Prostate gland (tissue), 2 donors: ENCODE results near the gene DOCK4. TPM values are rescaled to one million over a fixed set of nuclear protein-coding genes. Genes with fewer than 3 reads are reported as not detected.

Experiments
- DNase-seq: peaks from one replicate; pipeline ENCODE4 v3.0.0-alpha.2; 2019; ENCODE audit warnings: low spot score
- H3K27ac ChIP-seq, 2 donors: fragments of 200-600 bp; sonication (generic); 2 replicates each; pipeline ENCODE4 v1.5.1; 2017 to 2019
- H3K27me3 ChIP-seq: fragments of 200-600 bp; sonication (generic); replicated peaks from 2 replicates; pipeline ENCODE4 v1.5.1; 2019; ENCODE audit not compliant: insufficient read depth
- H3K36me3 ChIP-seq, 2 donors: fragments of 200-600 bp; sonication (generic); 1 replicate in 1 of 2; 2 replicates in 1 of 2; pipeline versions ENCODE4 v1.5.1 to v1.8.1; 2017 to 2019
- H3K4me1 ChIP-seq: fragments of 200-600 bp; sonication (generic); replicated peaks from 2 replicates; pipeline ENCODE4 v1.5.1; 2019
- H3K4me3 ChIP-seq, 2 donors: fragments of 200-600 bp; sonication (generic); 2 replicates each; pipeline ENCODE4 v1.5.1; 2017 to 2019
- H3K9me3 ChIP-seq: fragments of 200-600 bp; sonication (generic); 2 replicates; pipeline ENCODE4 v1.5.1; 2017
- CTCF ChIP-seq, 4 experiments: fragments of 200-600 bp in 2 of 4; fragments of 450-650 bp in 2 of 4; sonication (generic) in 2 of 4; IDR thresholded peaks; 1 replicate in 3 of 4; 2 replicates in 1 of 4; pipeline ENCODE4 v1.5.1; 2016 to 2019; ENCODE audit warnings: antibody characterized with exemption in 4 of 4, mild to moderate bottlenecking in 2 of 4, moderate library complexity in 2 of 4
- POLR2A ChIP-seq: fragments of 450-650 bp; IDR thresholded peaks from one replicate; pipeline ENCODE4 v1.6.1; 2016; ENCODE audit warnings: antibody characterized with exemption, mild to moderate bottlenecking
- POLR2AphosphoS5 ChIP-seq: sonication (generic); formaldehyde crosslinking; IDR thresholded peaks from one replicate; pipeline ENCODE4 v1.6.1; 2017; ENCODE audit warnings: antibody characterized with exemption
- WGBS: methylation state at CpG from one replicate; pipeline ENCODE4 v1.1.5; 2018; 5-methylcytosine and 5-hydroxymethylcytosine counted together
- intact Hi-C: fragments of 100-400 bp; cut with DNase I; formaldehyde crosslinking; loops from one replicate; pipeline ENCODE4 v1.14.2; 2022
- total RNA-seq, 2 donors: library from RNA; depleted of rRNA; stranded (reverse); fragments of >200 nt; gene quantifications; one replicate each; pipeline ENCODE4 v1.1.0, GENCODE V29; 2016

Gene DOCK4
- total RNA-seq, 2 donors from 2014 or later: 21.8 to 37.4 TPM

- DNase-seq: no peak
- H3K36me3 ChIP-seq: no peaks in the 10 kb centered on the region
- H3K9me3 ChIP-seq: no peaks in the 10 kb centered on the region
- TF ChIP-seq POLR2A (no peak), POLR2AphosphoS5 (no peak), CTCF (IDR thresholded peaks at IDR 0.05) (no peak)
- H3K4me3 ChIP-seq: no peak overlapping the region
- H3K27ac ChIP-seq: no peak overlapping the region
- intact Hi-C loops: no loop called here
- H3K27me3 ChIP-seq: no peaks in the 10 kb centered on the region
- no peaks in the 10 kb centered on the region for H3K4me1 ChIP-seq
Observed at GRCh38 chr7:112018305-112019030, 187.7 kb downstream of the DOCK4 start.

GRCh38 chr7:112015146-112015545 is 191.1 kb downstream of the DOCK4 start:
- TF ChIP-seq CTCF (IDR thresholded peaks at IDR 0.05): no peak
- Histone ChIP-seq H3K27ac (no peak overlapping the region), H3K36me3 (no peaks in the 10 kb centered on the region), H3K27me3 (no peaks in the 10 kb centered on the region), H3K4me3 (no peak overlapping the region), H3K4me1 (no peaks in the 10 kb centered on the region), H3K9me3 (no peaks in the 10 kb centered on the region)
- no peak for DNase-seq
- intact Hi-C loops: no loop called here
- 96% methylated on average over 3 of the region's 3 CpGs for WGBS

- DNase-seq: no peak
- H3K4me3 ChIP-seq: no peak overlapping the region
- TF ChIP-seq CTCF (IDR thresholded peaks at IDR 0.05) (no peak), POLR2A (no peak), POLR2AphosphoS5 (no peak)
- no peaks in the 10 kb centered on the region for H3K27me3 ChIP-seq
- intact Hi-C loops: no loop called here
- WGBS: 100% methylated on average over 1 of the region's 1 CpG
- H3K36me3 ChIP-seq: no peaks in the 10 kb centered on the region
- H3K4me1 ChIP-seq: no peaks in the 10 kb centered on the region
- no peaks in the 10 kb centered on the region for H3K9me3 ChIP-seq
- no peak overlapping the region for H3K27ac ChIP-seq
Observed at GRCh38 chr7:112014347-112014746, 191.9 kb downstream of the DOCK4 start.

- 92% methylated on average over 5 of the region's 5 CpGs for WGBS
- no peaks in the 10 kb centered on the region for H3K27me3 ChIP-seq
Observed at GRCh38 chr7:112013274-112013673, 192.9 kb downstream of the DOCK4 start.

More at GRCh38 chr7:112013274-112013673, 192.9 kb downstream of the DOCK4 start:
- H3K9me3 ChIP-seq: no peaks in the 10 kb centered on the region
- DNase-seq: no peak
- no peak overlapping the region for H3K27ac ChIP-seq
- no peak for TF ChIP-seq CTCF (IDR thresholded peaks at IDR 0.05)
- TF ChIP-seq POLR2A: no peak
- no peak for TF ChIP-seq POLR2AphosphoS5
- intact Hi-C loops: no loop called here
- H3K36me3 ChIP-seq: no peaks in the 10 kb centered on the region
- no peak overlapping the region for H3K4me3 ChIP-seq
- no peaks in the 10 kb centered on the region for H3K4me1 ChIP-seq
